GM19324 (cell line): ENCODE results near the gene TECPR2.

Source experiments
- ATAC-seq: cut with Tn5 transposase; IDR thresholded peaks from one replicate; pipeline ENCODE4 v1.9.1; 2021; ENCODE audit warnings: mild to moderate bottlenecking, moderate library complexity; ENCODE audit not compliant: unreplicated experiment, low FRiP score

The TECPR2 gene

GRCh38 chr14:102374264-102374663 is 11.5 kb downstream of the TECPR2 start:
- ATAC-seq = no peak

- ATAC-seq = no peak
These were observed 12.4 kb downstream of the TECPR2 start for GRCh38 chr14:102375119-102375518.

GRCh38 chr14:102377696-102378095 is 15.0 kb downstream of the TECPR2 start:
- no peak for ATAC-seq

- no peak for ATAC-seq
These were observed 16.1 kb downstream of the TECPR2 start for GRCh38 chr14:102378830-102379229.

GRCh38 chr14:102387086-102387485 is 24.3 kb downstream of the TECPR2 start:
- ATAC-seq = no peak

- no peak for ATAC-seq
These were observed 26.5 kb downstream of the TECPR2 start for GRCh38 chr14:102389246-102389645.

GRCh38 chr14:102390064-102390855 is 27.5 kb downstream of the TECPR2 start:
- no peak for ATAC-seq

- ATAC-seq = no peak
These were observed 29.8 kb downstream of the TECPR2 start for GRCh38 chr14:102392506-102392905.

- ATAC-seq = no peak
These were observed 32.1 kb downstream of the TECPR2 start for GRCh38 chr14:102394717-102395375.

- no peak for ATAC-seq
These were observed 33.8 kb downstream of the TECPR2 start for GRCh38 chr14:102396521-102396920.

GRCh38 chr14:102403028-102403427 is 40.3 kb downstream of the TECPR2 start:
- ATAC-seq = no peak

- ATAC-seq = no peak
These were observed 44.5 kb downstream of the TECPR2 start for GRCh38 chr14:102407258-102407657.

GRCh38 chr14:102408724-102409123 is 46.0 kb downstream of the TECPR2 start:
- no peak for ATAC-seq

- ATAC-seq = no peak
These were observed 52.9 kb downstream of the TECPR2 start for GRCh38 chr14:102415671-102416070.

GRCh38 chr14:102417001-102417431 is 54.3 kb downstream of the TECPR2 start:
- no peak for ATAC-seq

GRCh38 chr14:102417646-102418045 is 54.9 kb downstream of the TECPR2 start:
- ATAC-seq = no peak

GRCh38 chr14:102418169-102418852 is 55.6 kb downstream of the TECPR2 start:
- no peak for ATAC-seq

GRCh38 chr14:102418853-102419240 is 56.1 kb downstream of the TECPR2 start:
- ATAC-seq = no peak

GRCh38 chr14:102419276-102419675 is 56.5 kb downstream of the TECPR2 start:
- ATAC-seq = no peak

GRCh38 chr14:102419716-102420115 is 57.0 kb downstream of the TECPR2 start:
- no peak for ATAC-seq

GRCh38 chr14:102421411-102422057 is 58.8 kb downstream of the TECPR2 start:
- ATAC-seq = no peak
